T47D (cell line): ENCODE measurements around the gene PTGER4.
"Not testable (repeated sequence)": the region's sequence is repeated elsewhere in the genome, so short reads cannot be mapped to it uniquely, and the experiment has no call there.

Experiments used
- DNase-seq, 2 experiments: peaks; one replicate each; pipeline versions ENCODE4 v3.0.0 to v3.0.0-alpha.2; 2011 to 2012; ENCODE audit warnings: low read depth in 1 of 2, low spot score in 1 of 2
- JUND ChIP-seq: IDR thresholded peaks from 2 replicates; pipeline ENCODE4 v1.6.1; 2012; ENCODE audit warnings: low read depth
- in situ Hi-C: cut with HindIII; loops from 2 replicates; pipeline ENCODE4 v1.10.0; 2016; ENCODE audit warnings: low sequenced_read_pairs, low pct_unique_long_range_greater_than_20kb

PTGER4 gene

GRCh38 chr5:40679913-40680681 lies at the start of gene PTGER4:
TSS of gene PTGER4 (plus strand) at chr5:40679915. CDS start at chr5:40680994, 1,079 bp downstream.
- no peak for TF ChIP-seq JUND
- no peak for DNase-seq
- in situ Hi-C loops = no loop called here

DNA sequence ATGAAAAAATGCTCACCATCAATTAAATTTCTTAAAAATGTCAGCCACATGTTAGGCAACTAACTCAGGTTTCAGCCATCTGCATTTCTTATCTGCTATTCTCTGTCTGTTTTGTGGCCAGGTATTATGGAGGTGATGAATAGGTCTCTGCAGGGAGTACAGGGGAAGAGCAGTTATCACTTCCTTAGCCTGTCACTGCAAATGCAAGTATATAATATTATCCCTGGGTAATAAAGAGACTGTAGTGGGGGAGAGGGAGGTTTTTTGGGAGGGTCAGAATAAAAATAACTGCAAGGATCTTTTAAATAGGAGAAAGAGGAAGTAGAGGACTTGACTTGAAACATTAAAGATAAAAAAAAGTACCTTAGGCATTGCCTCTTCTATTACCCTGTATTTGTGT lies 49.6 kb upstream of the PTGER4 start:
- in situ Hi-C loops = no loop called here
- no peak for DNase-seq
- no peak for TF ChIP-seq JUND

GRCh38 chr5:40631236-40631635 lies 48.5 kb upstream of the PTGER4 start:
- no peak for TF ChIP-seq JUND
- DNase-seq = no peak
- in situ Hi-C loops = no loop called here

DNA sequence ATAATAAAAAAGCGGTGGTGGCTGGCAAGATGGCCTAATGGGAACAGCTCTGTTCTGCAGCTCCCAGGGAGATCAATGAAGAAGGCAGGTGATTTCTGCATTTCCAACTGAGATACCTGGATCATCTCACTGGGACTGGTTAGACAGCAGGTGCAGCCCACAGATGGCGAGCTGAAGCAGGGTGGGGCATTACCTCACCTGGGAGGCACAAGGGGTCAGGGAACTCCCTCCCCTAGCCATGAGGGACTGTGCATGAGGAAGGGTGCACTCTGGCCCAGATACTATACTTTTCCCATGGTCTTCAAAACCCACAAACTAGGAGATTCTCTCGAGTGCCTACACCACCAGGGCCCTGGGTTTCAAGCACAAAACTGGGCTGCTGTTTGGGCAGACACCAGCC lies 45.6 kb upstream of the PTGER4 start:
- DNase-seq = no peak
- in situ Hi-C loops = no loop called here
- no peak for TF ChIP-seq JUND

DNA sequence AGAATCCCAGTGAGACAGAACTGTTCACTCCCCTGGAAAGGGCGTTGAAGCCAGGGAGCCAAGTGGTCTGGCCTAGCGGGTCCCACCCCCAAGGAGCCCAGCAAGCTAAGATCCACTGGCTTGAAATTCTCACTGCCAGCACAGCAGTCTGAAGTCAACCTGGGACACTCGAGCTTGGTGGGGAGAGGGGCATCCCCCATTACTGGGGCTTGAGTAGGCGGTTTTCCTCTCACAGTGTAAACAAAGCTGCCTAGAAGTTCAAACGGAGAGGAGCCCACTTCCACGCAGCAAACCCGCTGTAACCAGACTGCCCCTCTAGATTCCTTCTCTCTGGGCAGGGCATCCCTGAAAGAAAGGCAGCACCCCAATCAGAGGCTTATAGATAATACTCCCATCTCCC lies 45.1 kb upstream of the PTGER4 start:
- no peak for DNase-seq
- no peak for TF ChIP-seq JUND
- in situ Hi-C loops = no loop called here

DNA sequence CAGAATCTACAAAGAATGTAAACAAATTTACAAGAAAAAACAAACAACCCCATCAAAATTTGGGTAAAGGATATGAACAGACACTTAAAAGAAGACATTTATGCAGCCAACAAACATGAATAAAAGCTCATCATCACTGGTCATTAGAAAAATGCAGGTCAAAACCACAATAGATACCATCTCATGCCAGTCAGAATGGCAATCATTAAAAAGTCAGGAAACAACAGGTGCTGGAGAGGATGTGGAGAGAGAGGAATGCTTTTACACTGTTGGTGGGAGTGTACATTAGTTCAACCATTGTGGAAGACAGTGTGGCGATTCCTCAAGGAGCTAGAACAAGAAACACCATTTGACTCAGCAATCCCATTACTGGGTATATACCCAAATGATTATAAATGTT lies 40.2 kb upstream of the PTGER4 start:
- DNase-seq, in situ Hi-C loops: not testable (repeated sequence)

- no peak for DNase-seq
- TF ChIP-seq JUND = no peak
- in situ Hi-C loops = no loop called here
Measured at GRCh38 chr5:40646266-40646665, 33.4 kb upstream of the PTGER4 start.

DNA sequence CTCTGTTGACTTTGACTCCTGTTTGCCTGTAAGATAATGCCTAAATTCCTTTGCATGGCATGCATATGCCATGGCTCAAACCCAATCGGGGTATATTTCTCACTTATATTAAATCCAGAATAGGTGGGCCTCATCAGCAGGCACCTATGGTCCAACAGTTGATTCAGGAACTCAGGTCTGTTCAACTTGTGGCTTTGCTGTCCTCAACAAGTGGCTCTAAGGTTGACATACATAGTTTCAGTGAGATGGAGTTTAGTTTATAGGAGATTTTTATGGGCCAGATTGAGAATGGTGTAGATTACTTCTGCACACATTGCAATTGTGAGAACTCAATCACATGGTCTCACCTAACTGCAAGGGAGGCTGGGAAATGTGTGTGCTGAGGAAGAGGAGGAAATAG lies 31.6 kb upstream of the PTGER4 start:
- in situ Hi-C loops = no loop called here
- DNase-seq = no peak
- TF ChIP-seq JUND = no peak

GRCh38 chr5:40649463-40650030 lies 30.2 kb upstream of the PTGER4 start:
- no peak for TF ChIP-seq JUND
- in situ Hi-C loops = no loop called here
- DNase-seq = no peak

DNA sequence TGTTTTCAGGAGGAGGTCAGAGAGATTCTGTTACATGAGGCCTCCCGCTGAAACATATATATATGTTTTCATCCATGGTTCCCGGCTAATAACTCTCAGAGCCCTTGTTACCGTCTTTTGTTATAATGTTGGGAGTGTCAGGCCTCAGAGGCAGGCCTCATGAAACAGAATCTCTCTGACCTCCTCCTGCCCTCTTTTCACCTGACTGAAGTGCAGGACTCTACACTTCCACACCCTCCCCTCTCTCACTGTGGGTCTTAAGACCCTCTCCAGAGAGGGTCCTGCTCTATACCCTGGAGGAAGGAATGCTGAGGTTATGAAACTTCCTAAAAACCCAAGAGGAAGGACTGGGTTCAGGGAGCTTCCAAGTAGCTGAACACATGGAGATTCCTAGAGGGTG lies 28.5 kb upstream of the PTGER4 start:
- in situ Hi-C loops = no loop called here
- TF ChIP-seq JUND = no peak
- DNase-seq = no peak

GRCh38 chr5:40652441-40653220 lies 27.1 kb upstream of the PTGER4 start:
- in situ Hi-C loops = no loop called here
- DNase-seq = peak in 1 of 2 experiments; percentile 26
- TF ChIP-seq JUND = no peak

GRCh38 chr5:40653221-40654022 lies 26.3 kb upstream of the PTGER4 start:
- no peak for DNase-seq
- in situ Hi-C loops = no loop called here
- no peak for TF ChIP-seq JUND
